SK-N-MC (cell line): ENCODE measurements around the gene FHIP1B.

Experiments
- EZH2 ChIP-seq: fragments of 200-600 bp; sonication (generic); IDR thresholded peaks from one replicate; pipeline ENCODE4 v1.6.1; 2017; ENCODE audit warnings: antibody characterized with exemption
- POLR2AphosphoS5 ChIP-seq: IDR thresholded peaks from 2 replicates; pipeline ENCODE4 v1.6.1; 2012; ENCODE audit warnings: mild to moderate bottlenecking, low read depth, low read length, borderline replicate concordance

- no peak for TF ChIP-seq POLR2AphosphoS5
- no peak for TF ChIP-seq EZH2
These were observed 9.4 kb downstream of the FHIP1B start for GRCh38 chr11:6225024-6225423.
